ENCODE measurements around the gene SREBF2.
"Not testable (repeated sequence)": the region's sequence is repeated elsewhere in the genome, so short reads cannot be mapped to it uniquely, and the experiment has no call there.

SREBF2 gene

GRCh38 chr22:41947424-41948080 is 114.6 kb downstream of the SREBF2 start:
- DNase-seq (ENCODE audit: low read depth) = no peak

GRCh38 chr22:41948142-41948541 is 115.2 kb downstream of the SREBF2 start:
- no peak for DNase-seq (ENCODE audit: low read depth)

DNA sequence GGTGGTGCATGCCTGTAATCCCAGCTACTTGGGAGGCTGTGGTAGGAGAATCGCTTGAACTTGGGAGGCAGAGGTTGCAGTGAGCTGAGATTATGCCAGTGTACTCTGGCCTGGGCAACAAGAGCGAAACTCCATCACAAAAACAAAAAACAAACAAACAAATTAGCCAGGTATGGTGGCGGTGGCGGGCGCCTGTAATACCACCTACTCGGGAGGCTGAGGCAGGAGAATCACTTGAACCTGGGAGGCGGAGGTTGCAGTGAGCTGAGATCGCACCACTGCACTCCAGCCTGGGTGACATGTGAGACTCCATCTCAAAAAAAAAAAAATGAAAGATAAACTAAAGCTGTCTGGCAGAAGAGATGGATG is 116.0 kb downstream of the SREBF2 start:
- DNase-seq (ENCODE audit: low read depth) = not testable (repeated sequence)

GRCh38 chr22:41949297-41949965 is 116.5 kb downstream of the SREBF2 start:
- no peak for DNase-seq (ENCODE audit: low read depth)

- no peak for DNase-seq (ENCODE audit: low read depth)
Measured at GRCh38 chr22:41951898-41952474, 119.1 kb downstream of the SREBF2 start, which contains the start of gene SMIM45. Gene SMIM45 (plus strand): TSS chr22:41952150.

DNA sequence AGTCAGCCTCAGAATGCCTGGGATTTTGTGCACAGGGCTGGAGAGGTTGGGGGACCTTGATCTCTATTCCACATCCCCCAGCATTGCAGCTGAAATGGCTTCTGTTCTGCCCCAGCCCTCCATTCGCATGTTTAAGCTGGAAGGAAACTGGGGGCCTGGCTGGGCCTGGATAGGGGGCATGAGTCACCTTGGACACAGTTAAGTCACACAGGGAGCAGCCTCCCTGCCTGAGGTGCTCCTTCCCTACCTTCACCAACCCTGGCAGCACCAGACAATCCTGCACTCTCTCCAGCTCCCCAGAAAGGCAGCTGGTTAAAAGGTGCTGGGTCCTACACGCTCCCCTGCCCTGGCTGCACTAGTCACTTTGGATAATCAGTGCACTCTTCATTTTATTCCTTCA is 119.8 kb downstream of the SREBF2 start:
- no peak for DNase-seq (ENCODE audit: low read depth)

All from T follicular helper cell (primary cell).